ENCODE results near the gene GPC6.

Gene GPC6

DNA sequence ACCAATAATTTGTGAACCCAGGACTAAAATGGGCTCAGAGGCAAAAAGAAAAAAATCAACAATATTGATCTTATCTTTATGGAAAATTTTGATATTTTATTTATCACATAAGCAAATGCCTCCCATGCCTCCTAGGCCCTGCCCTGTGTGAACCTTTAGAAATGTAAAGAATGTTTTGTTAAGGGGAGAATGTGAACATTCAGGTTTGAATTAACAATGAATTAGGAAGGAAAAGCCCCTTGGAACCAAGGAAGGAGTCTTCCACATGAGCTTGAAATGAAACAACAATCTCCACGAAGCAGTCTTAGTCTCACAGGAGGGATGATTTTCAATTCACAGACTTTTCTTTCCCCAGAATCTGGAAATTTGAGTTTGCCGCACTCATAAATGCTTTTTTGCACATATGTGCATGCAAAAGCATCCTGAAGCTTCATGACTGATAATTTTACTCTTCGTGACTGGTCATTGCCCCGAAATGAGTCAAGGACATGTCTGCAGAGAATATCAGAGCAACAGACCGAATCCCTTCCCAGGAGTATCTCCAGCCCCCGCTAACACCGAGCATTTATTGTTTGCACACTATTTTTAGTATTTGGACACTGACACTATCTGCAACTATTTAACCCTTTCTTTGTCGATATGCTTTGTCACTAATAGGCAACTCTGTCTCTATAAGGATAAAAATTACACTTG is 1117.7 kb downstream of the GPC6 start:
- no peak for DNase-seq (ENCODE audit: low read depth in 2 of 2)

DNA sequence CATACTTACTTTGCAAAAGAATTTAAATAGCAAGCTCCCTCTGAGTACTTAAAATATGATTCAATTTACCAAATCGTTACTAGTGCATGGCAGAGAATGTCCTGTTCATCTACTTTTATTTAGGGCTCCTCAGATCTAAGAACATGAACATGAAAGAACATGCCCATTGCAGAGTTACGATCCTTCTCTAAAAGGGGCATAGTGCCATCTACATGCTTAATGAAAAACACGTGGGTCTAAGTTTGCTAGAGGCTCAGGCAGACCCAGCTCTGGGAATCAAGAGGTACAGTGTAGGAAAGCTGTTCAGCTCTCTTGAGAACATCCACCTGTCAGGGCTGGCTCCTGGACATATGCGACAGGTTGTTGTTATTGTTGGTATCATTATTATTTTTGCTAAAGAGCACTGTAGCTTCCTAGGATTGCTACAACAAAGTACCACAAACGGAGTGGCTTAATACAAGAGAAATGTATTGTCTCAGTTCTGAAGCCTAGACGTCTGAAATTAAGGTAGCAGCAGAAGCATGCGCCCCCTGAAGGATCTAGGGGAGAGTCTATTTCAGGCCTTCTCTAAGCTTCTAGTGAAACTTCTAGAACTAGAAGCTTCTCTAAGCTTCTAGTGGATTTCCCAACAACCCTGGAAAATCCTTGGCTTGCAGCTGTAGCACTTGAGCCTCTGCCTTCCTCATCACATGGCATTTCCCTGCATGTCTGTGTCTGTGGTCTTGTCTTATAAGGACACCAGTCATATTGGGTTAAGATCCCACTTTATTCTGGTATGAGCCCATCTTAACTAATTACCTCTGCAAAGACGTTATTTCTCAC is 1119.0 kb downstream of the GPC6 start:
- DNase-seq (ENCODE audit: low read depth in 2 of 2): no peak

GRCh38 chr13:94346261-94347019 is 1119.8 kb downstream of the GPC6 start:
- no peak for DNase-seq (ENCODE audit: low read depth in 2 of 2)

GRCh38 chr13:94351292-94351990 is 1124.8 kb downstream of the GPC6 start:
- DNase-seq (ENCODE audit: low read depth in 2 of 2): peak; percentile 47

DNA sequence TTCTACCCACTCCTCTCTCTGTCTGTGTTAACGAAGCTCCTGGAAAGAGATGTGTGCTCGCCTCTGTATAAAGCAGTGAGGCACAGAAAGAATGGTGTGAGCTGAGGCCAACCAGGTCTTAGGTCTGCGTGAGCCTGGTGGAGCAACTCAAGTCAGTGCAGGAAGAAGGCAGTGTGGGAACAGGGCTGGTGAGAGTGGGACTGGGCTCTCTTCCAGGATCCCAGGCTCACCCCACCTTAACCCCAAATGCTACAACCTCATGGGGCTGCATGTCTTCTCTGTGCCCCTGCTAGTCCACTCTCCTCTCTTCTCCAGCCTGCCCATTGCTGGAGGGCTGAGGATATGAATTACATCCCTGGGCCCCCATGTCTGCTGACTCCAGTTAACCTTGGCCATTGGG is 1125.5 kb downstream of the GPC6 start:
- DNase-seq (ENCODE audit: low read depth in 2 of 2): no peak

GRCh38 chr13:94353167-94353710 is 1126.6 kb downstream of the GPC6 start:
- no peak for DNase-seq (ENCODE audit: low read depth in 2 of 2)

DNA sequence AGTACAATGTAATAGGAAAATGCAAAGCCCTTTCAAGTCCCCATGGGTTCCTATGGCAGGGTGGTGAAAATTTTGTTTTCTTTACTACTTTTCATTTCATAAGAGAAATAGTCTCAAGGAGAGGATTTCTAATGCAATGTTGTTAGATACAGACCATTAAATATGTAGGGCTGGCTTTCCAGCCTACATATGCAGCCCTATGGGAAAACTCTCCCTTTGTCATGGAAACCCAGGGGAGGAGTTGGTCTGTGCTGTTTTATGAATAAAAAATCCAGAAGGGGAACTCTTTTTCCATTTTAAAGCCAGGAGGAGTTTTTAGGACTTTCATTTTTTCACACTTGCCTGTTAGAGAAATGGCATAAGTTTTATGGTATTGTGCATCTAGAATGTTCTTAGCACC is 1133.3 kb downstream of the GPC6 start:
- DNase-seq (ENCODE audit: low read depth in 2 of 2): no peak

- peak; percentile 72 to 73 for DNase-seq (ENCODE audit: low read depth in 2 of 2)
These were observed 1135.9 kb downstream of the GPC6 start for GRCh38 chr13:94362411-94362909.

GRCh38 chr13:94366677-94367076 is 1140.1 kb downstream of the GPC6 start:
- DNase-seq (ENCODE audit: low read depth in 2 of 2): no peak

GRCh38 chr13:94369972-94370436 is 1143.4 kb downstream of the GPC6 start:
- no peak for DNase-seq (ENCODE audit: low read depth in 2 of 2)

DNA sequence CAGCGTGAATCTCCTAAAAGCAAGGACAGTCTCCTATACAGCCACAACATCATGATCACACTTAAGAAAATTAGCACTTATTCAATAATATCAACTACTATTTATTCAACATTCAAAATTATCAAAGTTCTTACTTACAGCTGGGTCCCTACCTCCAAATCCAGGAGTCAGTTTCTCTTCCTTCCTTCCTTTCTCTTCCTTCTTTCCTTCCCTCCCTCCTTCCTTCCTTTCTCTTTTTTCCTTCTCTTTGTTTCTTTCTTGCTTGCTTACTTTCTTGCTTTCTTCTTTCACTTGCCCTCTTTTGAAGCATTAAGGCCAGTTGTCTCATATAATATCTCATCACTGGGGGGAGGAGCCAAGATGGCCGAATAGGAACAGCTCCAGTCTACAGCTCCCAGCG is 1145.2 kb downstream of the GPC6 start:
- DNase-seq (ENCODE audit: low read depth in 2 of 2): no peak

DNA sequence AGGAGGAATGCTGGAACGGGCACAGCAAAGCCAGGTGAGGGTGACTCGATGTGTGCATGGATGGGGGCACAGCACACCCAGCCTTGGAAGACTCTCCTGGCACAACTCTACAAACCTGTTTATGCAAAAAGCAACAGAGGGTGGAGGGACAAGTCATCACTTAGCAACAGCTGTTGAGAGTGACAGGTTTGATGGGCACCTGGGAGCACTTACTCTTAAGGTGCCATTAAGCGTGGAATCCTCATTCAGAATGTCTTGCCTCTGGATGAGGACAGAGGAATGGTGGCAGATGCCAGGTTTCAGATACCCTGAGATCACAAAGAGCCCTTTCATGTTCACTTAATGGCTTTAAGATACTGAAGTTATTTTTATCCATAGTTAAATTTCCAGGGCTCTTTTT is 1155.9 kb downstream of the GPC6 start:
- DNase-seq (ENCODE audit: low read depth in 2 of 2): no peak

- DNase-seq (ENCODE audit: low read depth in 2 of 2): no peak
These were observed 1156.4 kb downstream of the GPC6 start for GRCh38 chr13:94382960-94383359.

DNA sequence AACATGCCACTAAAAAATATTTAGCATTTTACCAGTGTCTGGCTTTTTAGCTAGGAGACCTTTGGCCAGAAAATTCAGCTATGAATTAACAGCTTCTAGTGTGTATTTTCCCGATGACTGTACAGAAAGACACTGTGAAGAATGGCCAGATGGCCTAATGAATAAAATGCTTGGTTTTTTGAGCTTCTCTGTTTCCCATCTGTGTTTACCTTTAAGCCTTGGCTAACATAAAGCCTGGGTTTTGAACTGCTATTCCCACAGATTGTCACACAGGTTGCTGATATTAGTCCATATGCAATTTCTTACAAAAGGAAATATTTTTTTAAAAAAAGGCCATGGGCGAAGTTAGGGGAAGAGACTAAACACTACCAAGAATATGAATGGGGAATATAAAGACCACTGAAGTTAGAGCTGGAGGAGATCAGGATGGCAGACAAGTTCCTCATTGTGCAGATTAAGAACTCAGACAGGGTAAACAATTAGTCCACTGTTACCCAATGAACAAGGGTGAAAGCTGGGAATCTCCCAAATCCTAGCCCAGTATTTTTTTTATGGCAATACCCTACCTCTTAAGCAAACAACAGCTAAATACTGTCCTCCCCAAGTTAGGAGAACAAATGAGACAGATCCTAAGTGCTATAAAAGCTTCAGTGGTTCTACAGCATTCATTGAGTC is 1157.8 kb downstream of the GPC6 start:
- DNase-seq (ENCODE audit: low read depth in 2 of 2): no peak

- no peak for DNase-seq (ENCODE audit: low read depth in 2 of 2)
These were observed 1160.4 kb downstream of the GPC6 start for GRCh38 chr13:94387047-94387446.

DNA sequence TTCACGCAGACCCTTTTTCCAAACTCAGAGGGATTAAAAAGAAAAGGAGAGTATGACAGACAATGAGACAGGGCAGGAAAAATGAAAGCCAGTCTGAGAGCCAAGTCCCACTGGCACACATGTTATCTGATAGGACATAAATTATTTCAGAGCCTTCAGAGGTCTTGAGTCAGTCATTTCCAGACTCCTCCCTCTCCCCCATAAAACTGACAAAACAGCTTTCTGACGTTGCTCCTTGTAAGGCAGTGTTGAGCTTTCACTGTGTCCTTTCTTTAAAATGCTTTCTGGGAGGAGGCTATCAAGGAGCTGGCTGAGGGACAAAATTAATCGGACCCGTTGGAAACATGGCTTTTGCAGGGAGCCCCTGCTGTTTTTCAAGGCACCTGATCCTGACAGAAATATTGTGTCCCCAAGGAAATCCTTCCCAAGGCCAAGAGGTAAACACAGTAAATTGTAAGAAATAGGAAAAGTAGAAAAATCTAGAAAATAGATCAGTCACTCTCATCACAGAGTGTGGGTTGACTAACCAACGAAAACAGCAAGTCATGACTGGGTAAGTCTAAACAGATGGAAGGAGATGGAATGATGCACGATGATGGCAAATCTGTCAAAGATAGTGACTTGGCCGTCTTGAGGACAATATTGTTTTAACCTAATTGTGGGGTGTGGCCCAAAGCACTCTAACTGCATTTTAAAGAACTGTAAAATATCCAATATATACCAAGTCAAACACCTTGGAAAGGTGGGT is 1163.2 kb downstream of the GPC6 start:
- no peak for DNase-seq (ENCODE audit: low read depth in 2 of 2)

DNA sequence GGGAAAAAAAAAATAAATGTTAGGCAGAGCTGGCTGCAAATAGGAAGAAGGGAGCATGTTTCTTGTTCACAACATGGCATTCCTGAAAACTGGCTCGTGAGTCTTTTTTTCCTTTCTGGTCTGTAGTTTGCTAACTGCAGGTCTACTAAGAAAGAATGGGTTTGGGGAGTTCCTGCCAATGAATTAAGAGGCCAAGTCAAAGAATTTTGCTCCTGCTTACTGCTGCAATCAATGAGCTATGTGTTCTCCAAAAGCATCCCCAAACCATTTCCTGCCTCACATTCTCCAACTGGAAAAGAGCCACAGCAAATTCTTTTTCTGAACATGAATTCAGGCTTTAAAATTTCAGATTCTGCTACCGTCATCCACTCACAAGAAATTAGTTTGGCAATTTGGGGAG is 1164.3 kb downstream of the GPC6 start:
- peak; percentile 23 to 31 for DNase-seq (ENCODE audit: low read depth in 2 of 2)

GRCh38 chr13:94394723-94395122 is 1168.1 kb downstream of the GPC6 start:
- no peak for DNase-seq (ENCODE audit: low read depth in 2 of 2)

GRCh38 chr13:94395860-94396259 is 1169.3 kb downstream of the GPC6 start:
- DNase-seq (ENCODE audit: low read depth in 2 of 2): no peak

DNA sequence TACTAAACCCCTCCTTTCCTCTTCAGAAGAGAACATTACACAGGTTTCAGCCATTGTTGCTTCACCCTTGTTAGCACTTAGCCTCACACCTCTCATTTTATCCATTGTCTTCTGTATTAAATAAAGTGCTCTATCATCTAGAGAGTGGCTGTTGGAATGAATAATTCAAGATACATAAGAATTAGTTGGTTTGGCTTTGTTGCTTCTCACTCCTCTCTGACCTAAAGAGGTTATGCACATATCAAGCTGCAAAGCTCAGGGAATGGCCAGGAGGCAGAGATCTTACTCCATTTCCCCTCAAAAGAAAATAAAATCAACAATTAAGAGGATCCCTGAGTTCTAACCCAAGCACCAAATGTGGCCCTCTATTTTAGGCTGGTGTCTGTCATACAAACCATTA is 1173.2 kb downstream of the GPC6 start:
- DNase-seq (ENCODE audit: low read depth in 2 of 2): no peak
